ENCODE measurements around the gene NFATC2.

The NFATC2 gene

GRCh38 chr20:51412951-51413481 is 129.5 kb downstream of the NFATC2 start:
- no peak for DNase-seq
- in situ Hi-C loops (cut with MboI; ENCODE audit: low pct_unique_long_range_greater_than_20kb, low sequenced_read_pairs), result no loop called here

- peak; percentile 64 for DNase-seq
- in situ Hi-C loops (cut with MboI; ENCODE audit: low pct_unique_long_range_greater_than_20kb, low sequenced_read_pairs), result no loop called here
Measured at GRCh38 chr20:51412333-51412871, 130.1 kb downstream of the NFATC2 start.

GRCh38 chr20:51411870-51412269 is 130.6 kb downstream of the NFATC2 start:
- peak; percentile 16 for DNase-seq
- in situ Hi-C loops (cut with MboI; ENCODE audit: low pct_unique_long_range_greater_than_20kb, low sequenced_read_pairs), result no loop called here

GRCh38 chr20:51410586-51411325 is 131.8 kb downstream of the NFATC2 start:
- in situ Hi-C loops (cut with MboI; ENCODE audit: low pct_unique_long_range_greater_than_20kb, low sequenced_read_pairs), result no loop called here
- DNase-seq, result no peak

GRCh38 chr20:51409192-51409880 is 133.2 kb downstream of the NFATC2 start:
- in situ Hi-C loops (cut with MboI; ENCODE audit: low pct_unique_long_range_greater_than_20kb, low sequenced_read_pairs), result no loop called here
- no peak for DNase-seq

- in situ Hi-C loops (cut with MboI; ENCODE audit: low pct_unique_long_range_greater_than_20kb, low sequenced_read_pairs), result no loop called here
Measured at GRCh38 chr20:51404297-51405060, 138.0 kb downstream of the NFATC2 start.

GRCh38 chr20:51403466-51404220 is 138.9 kb downstream of the NFATC2 start:
- no peak for DNase-seq
- in situ Hi-C loops (cut with MboI; ENCODE audit: low pct_unique_long_range_greater_than_20kb, low sequenced_read_pairs), result no loop called here

More at GRCh38 chr20:51404297-51405060, 138.0 kb downstream of the NFATC2 start:
- no peak for DNase-seq

- in situ Hi-C loops (cut with MboI; ENCODE audit: low pct_unique_long_range_greater_than_20kb, low sequenced_read_pairs), result no loop called here
- DNase-seq, result peak; percentile 54
Measured at GRCh38 chr20:51402201-51402600, 140.3 kb downstream of the NFATC2 start.

- DNase-seq, result no peak
Measured at GRCh38 chr20:51401496-51401895, 141.0 kb downstream of the NFATC2 start.

GRCh38 chr20:51400051-51400926 is 142.2 kb downstream of the NFATC2 start:
- in situ Hi-C loops (cut with MboI; ENCODE audit: low pct_unique_long_range_greater_than_20kb, low sequenced_read_pairs), result no loop called here
- no peak for DNase-seq

More at GRCh38 chr20:51401496-51401895, 141.0 kb downstream of the NFATC2 start:
- in situ Hi-C loops (cut with MboI; ENCODE audit: low pct_unique_long_range_greater_than_20kb, low sequenced_read_pairs), result no loop called here

- no peak for DNase-seq
- in situ Hi-C loops (cut with MboI; ENCODE audit: low pct_unique_long_range_greater_than_20kb, low sequenced_read_pairs), result loop anchor here (25.0 kb wide), 1 partner anchor 188 kb away; no protein-coding TSS in a partner anchor
Measured at GRCh38 chr20:51399006-51399890, 143.3 kb downstream of the NFATC2 start.

GRCh38 chr20:51398552-51398951 is 144.0 kb downstream of the NFATC2 start:
- no peak for DNase-seq
- in situ Hi-C loops (cut with MboI; ENCODE audit: low pct_unique_long_range_greater_than_20kb, low sequenced_read_pairs), result loop anchor here (25.0 kb wide), 1 partner anchor 189 kb away; no protein-coding TSS in a partner anchor

- in situ Hi-C loops (cut with MboI; ENCODE audit: low pct_unique_long_range_greater_than_20kb, low sequenced_read_pairs), result loop anchor here (25.0 kb wide), 1 partner anchor 189 kb away; no protein-coding TSS in a partner anchor
- no peak for DNase-seq
Measured at GRCh38 chr20:51398083-51398482, 144.4 kb downstream of the NFATC2 start.

GRCh38 chr20:51397137-51397536 is 145.4 kb downstream of the NFATC2 start:
- no peak for DNase-seq
- in situ Hi-C loops (cut with MboI; ENCODE audit: low pct_unique_long_range_greater_than_20kb, low sequenced_read_pairs), result loop anchor here (25.0 kb wide), 1 partner anchor 190 kb away; no protein-coding TSS in a partner anchor

GRCh38 chr20:51396365-51396909 is 146.1 kb downstream of the NFATC2 start:
- in situ Hi-C loops (cut with MboI; ENCODE audit: low pct_unique_long_range_greater_than_20kb, low sequenced_read_pairs), result loop anchor here (25.0 kb wide), 1 partner anchor 191 kb away; no protein-coding TSS in a partner anchor

GRCh38 chr20:51394706-51395105 is 147.8 kb downstream of the NFATC2 start:
- no peak for DNase-seq
- in situ Hi-C loops (cut with MboI; ENCODE audit: low pct_unique_long_range_greater_than_20kb, low sequenced_read_pairs), result loop anchor here (25.0 kb wide), 1 partner anchor 193 kb away; no protein-coding TSS in a partner anchor

More at GRCh38 chr20:51396365-51396909, 146.1 kb downstream of the NFATC2 start:
- no peak for DNase-seq
